HEK293T (cell line): ENCODE results near the gene ZDHHC22.

Source experiments
- BHLHE40 ChIP-seq: fragments of 450-650 bp; IDR thresholded peaks from 2 replicates; pipeline ENCODE4 v1.6.1; 2016; ENCODE audit warnings: mild to moderate bottlenecking, moderate library complexity, borderline replicate concordance
- ELF4 ChIP-seq: fragments of 450-650 bp; IDR thresholded peaks from 2 replicates; pipeline ENCODE4 v1.6.1; 2017; ENCODE audit warnings: antibody characterized with exemption
- FOXA1 ChIP-seq: fragments of 450-650 bp; IDR thresholded peaks from 2 replicates; pipeline ENCODE4 v1.6.1; 2016; ENCODE audit warnings: mild to moderate bottlenecking
- FOXM1 ChIP-seq: fragments of 450-650 bp; IDR thresholded peaks from 2 replicates; pipeline ENCODE4 v1.6.1; 2017; ENCODE audit warnings: mild to moderate bottlenecking, borderline replicate concordance
- HDGF ChIP-seq: fragments of 450-650 bp; IDR thresholded peaks from 2 replicates; pipeline ENCODE4 v1.6.1; 2017; ENCODE audit warnings: antibody characterized with exemption, borderline replicate concordance
- L3MBTL2 ChIP-seq: fragments of 450-650 bp; conservative IDR thresholded peaks from 2 replicates; pipeline ENCODE4 v1.6.1; 2016; ENCODE audit warnings: mild to moderate bottlenecking
- LEF1 ChIP-seq: fragments of 450-650 bp; IDR thresholded peaks from 2 replicates; pipeline ENCODE4 v1.6.1; 2017; ENCODE audit warnings: mild to moderate bottlenecking, borderline replicate concordance
- NFRKB ChIP-seq: fragments of 450-650 bp; IDR thresholded peaks from 2 replicates; pipeline ENCODE4 v1.6.1; 2016; ENCODE audit warnings: mild to moderate bottlenecking, moderate library complexity
- SUZ12 ChIP-seq: fragments of 450-650 bp; IDR thresholded peaks from 2 replicates; pipeline ENCODE4 v1.6.1; 2016; ENCODE audit warnings: mild to moderate bottlenecking
- TARDBP ChIP-seq: fragments of 450-650 bp; IDR thresholded peaks from 2 replicates; pipeline ENCODE4 v1.6.1; 2016

GRCh38 chr14:77155083-77155482, 13.5 kb upstream of the ZDHHC22 start:
- TF ChIP-seq HDGF, result no peak
- TF ChIP-seq BHLHE40, result no peak
- TF ChIP-seq FOXA1, result no peak
- no peak for TF ChIP-seq NFRKB
- no peak for TF ChIP-seq FOXM1
- TF ChIP-seq L3MBTL2, result no peak
- no peak for TF ChIP-seq TARDBP
- no peak for TF ChIP-seq LEF1
- TF ChIP-seq SUZ12, result no peak
- TF ChIP-seq ELF4, result no peak
